Measurements from ENCODE around the gene SHISA9. TPM values are rescaled to one million over a fixed set of nuclear protein-coding genes. Genes with fewer than 3 reads are reported as not detected.
A peak's percentile ranks its signal among the peaks of the same experiment; 100 is the strongest.

SHISA9 gene
- polyA plus RNA-seq, 2 of the 4 experiments (the other 2 are of a cell fraction): 0.16 TPM; not detected in 1

GRCh38 chr16:12896562-12896961 is 4.8 kb upstream of the SHISA9 start:
- peak in 1 of 2 experiments; percentile 73; a peak in 3 of 6 replicates for ATAC-seq
- Histone ChIP-seq H3K4me3 (no peak overlapping the region), H3K4me1 (no peaks in the 10 kb centered on the region), H3K9me3 (no peaks in the 10 kb centered on the region), H3K27ac (no peak overlapping the region), H3K4me2 (no peak overlapping the region)
- peak; percentile 73 for FAIRE-seq
- ChIA-PET CTCF (interaction anchor here (1.1 to 1.5 kb wide), 4 partner anchors 9 to 552 kb away, joined by 3 to 6 read pairs (median 4); no protein-coding TSS in a partner anchor), POLR2A (no interaction called here)
- TF ChIP-seq CEBPB (IDR thresholded peaks at IDR 0.05) (no peak), CTCF (IDR thresholded peaks at IDR 0.05) (peak; percentile 44), JUNB (IDR thresholded peaks at IDR 0.05) (no peak), SMC3 (IDR thresholded peaks at IDR 0.05) (peak; percentile 62), RARB (CRISPR knock-in tag; IDR thresholded peaks at IDR 0.05) (no peak), RAD21 (conservative IDR thresholded peaks at IDR 0.05 in 1 of 2, IDR thresholded peaks at IDR 0.05 in 1 of 2) (peak; percentile 54 to 68), HOXB5 (CRISPR knock-in tag; IDR thresholded peaks at IDR 0.05) (no peak)
- DNase-seq (ENCODE audit: low read depth in 1 of 2, low spot score in 1 of 2): peak in 1 of 2 experiments; percentile 60
- 21% methylated on average over 4 of the region's 4 CpGs for WGBS (ENCODE audit: missing lambda C conversion rate)

GRCh38 chr16:12898551-12898950 is 2.8 kb upstream of the SHISA9 start:
- Histone ChIP-seq H3K27ac (no peak overlapping the region), H3K4me3 (no peak overlapping the region), H3K9me3 (no peaks in the 10 kb centered on the region), H3K4me2 (no peak overlapping the region), H3K4me1 (no peaks in the 10 kb centered on the region)
- DNase-seq (ENCODE audit: low read depth in 1 of 2, low spot score in 1 of 2) (no peak), FAIRE-seq (no peak), ATAC-seq (no peak)
- TF ChIP-seq TP53 (CRISPR knock-in tag; IDR thresholded peaks at IDR 0.05) (no peak), RAD21 (conservative IDR thresholded peaks at IDR 0.05 in 1 of 2, IDR thresholded peaks at IDR 0.05 in 1 of 2) (peak in 1 of 2 experiments; percentile 43; a peak in 2 of 5 replicates), REST (IDR thresholded peaks at IDR 0.05) (no peak), MYC (IDR thresholded peaks at IDR 0.05; ENCODE audit: borderline replicate concordance, low read length) (no peak), CBX2 (IDR thresholded peaks at IDR 0.05; ENCODE audit: borderline replicate concordance, low read depth) (no peak), RFX5 (IDR thresholded peaks at IDR 0.05) (no peak), CHD4 (IDR thresholded peaks at IDR 0.05; ENCODE audit: borderline replicate concordance) (no peak), FOXS1 (CRISPR knock-in tag; IDR thresholded peaks at IDR 0.05) (no peak)
- TF ChIP-seq, protein P1, sequence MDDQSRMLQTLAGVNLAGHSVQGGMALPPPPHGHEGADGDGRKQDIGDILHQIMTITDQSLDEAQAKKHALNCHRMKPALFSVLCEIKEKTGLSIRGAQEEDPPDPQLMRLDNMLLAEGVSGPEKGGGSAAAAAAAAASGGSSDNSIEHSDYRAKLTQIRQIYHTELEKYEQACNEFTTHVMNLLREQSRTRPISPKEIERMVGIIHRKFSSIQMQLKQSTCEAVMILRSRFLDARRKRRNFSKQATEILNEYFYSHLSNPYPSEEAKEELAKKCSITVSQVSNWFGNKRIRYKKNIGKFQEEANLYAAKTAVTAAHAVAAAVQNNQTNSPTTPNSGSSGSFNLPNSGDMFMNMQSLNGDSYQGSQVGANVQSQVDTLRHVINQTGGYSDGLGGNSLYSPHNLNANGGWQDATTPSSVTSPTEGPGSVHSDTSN (IDR thresholded peaks at IDR 0.05): no peak
- CTCF ChIA-PET: interaction anchor here (0.7 to 1.1 kb wide), 2 partner anchors 9 to 99 kb away, joined by 3 read pairs; no protein-coding TSS in a partner anchor
- WGBS (ENCODE audit: missing lambda C conversion rate): 68% methylated on average over 3 of the region's 3 CpGs
- POLR2A ChIA-PET: no interaction called here

GRCh38 chr16:12899529-12900143 is 1.8 kb upstream of the SHISA9 start:
- WGBS (ENCODE audit: missing lambda C conversion rate): 72% methylated on average over 6 of the region's 6 CpGs
- CTCF ChIA-PET: interaction anchor here (0.5 to 1.1 kb wide), 2 partner anchors 8 to 45 kb away, joined by 3 read pairs; no protein-coding TSS in a partner anchor
- no peaks in the 10 kb centered on the region for H3K9me3 ChIP-seq
- FAIRE-seq (no peak), DNase-seq (ENCODE audit: low read depth in 1 of 2, low spot score in 1 of 2) (no peak), ATAC-seq (no peak)
- POLR2A ChIA-PET: no interaction called here
- no peak overlapping the region for H3K4me3 ChIP-seq
- no peak overlapping the region for H3K4me2 ChIP-seq
- H3K4me1 ChIP-seq: no peaks in the 10 kb centered on the region
- no peak overlapping the region for H3K27ac ChIP-seq
- no peak for TF ChIP-seq HOXA7 (CRISPR knock-in tag; IDR thresholded peaks at IDR 0.05)
- TF ChIP-seq PHF8 (IDR thresholded peaks at IDR 0.05; ENCODE audit: borderline replicate concordance, low read depth): no peak
- no peak for TF ChIP-seq MAZ (IDR thresholded peaks at IDR 0.05; ENCODE audit: borderline replicate concordance, low read depth, low read length)
- no peak for TF ChIP-seq RNF2 (IDR thresholded peaks at IDR 0.05; ENCODE audit: borderline replicate concordance, low read depth)
- TF ChIP-seq, protein P2, sequence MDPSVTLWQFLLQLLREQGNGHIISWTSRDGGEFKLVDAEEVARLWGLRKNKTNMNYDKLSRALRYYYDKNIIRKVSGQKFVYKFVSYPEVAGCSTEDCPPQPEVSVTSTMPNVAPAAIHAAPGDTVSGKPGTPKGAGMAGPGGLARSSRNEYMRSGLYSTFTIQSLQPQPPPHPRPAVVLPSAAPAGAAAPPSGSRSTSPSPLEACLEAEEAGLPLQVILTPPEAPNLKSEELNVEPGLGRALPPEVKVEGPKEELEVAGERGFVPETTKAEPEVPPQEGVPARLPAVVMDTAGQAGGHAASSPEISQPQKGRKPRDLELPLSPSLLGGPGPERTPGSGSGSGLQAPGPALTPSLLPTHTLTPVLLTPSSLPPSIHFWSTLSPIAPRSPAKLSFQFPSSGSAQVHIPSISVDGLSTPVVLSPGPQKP (IDR thresholded peaks at IDR 0.05; ENCODE audit: low read depth, low read length): no peak
- TF ChIP-seq TP53 (CRISPR knock-in tag; IDR thresholded peaks at IDR 0.05): no peak
- TF ChIP-seq SMC3 (IDR thresholded peaks at IDR 0.05): no peak
- TF ChIP-seq CHD2 (IDR thresholded peaks at IDR 0.05; ENCODE audit: low read length, partially characterized antibody): no peak
- no peak for TF ChIP-seq EHMT2 (IDR thresholded peaks at IDR 0.05; ENCODE audit: low read depth)
- TF ChIP-seq, protein P3, sequence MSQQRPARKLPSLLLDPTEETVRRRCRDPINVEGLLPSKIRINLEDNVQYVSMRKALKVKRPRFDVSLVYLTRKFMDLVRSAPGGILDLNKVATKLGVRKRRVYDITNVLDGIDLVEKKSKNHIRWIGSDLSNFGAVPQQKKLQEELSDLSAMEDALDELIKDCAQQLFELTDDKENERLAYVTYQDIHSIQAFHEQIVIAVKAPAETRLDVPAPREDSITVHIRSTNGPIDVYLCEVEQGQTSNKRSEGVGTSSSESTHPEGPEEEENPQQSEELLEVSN (IDR thresholded peaks at IDR 0.05; ENCODE audit: borderline replicate concordance, low read depth): no peak

Data from A549 (cell line).